ENCODE data around the gene EIF2S3. TPM values are rescaled to one million over a fixed set of nuclear protein-coding genes. Genes with fewer than 3 reads are reported as not detected.

The EIF2S3 gene
- total and polyA plus RNA-seq, 3 donors from 2014 or later = 44.0 to 66.5 (median 65.4) TPM

- no peaks in the 10 kb centered on the region for H3K36me3 ChIP-seq (ENCODE audit: low read depth, missing control alignments)
- no peak overlapping the region for H3K4me3 ChIP-seq
- H3K9me3 ChIP-seq = no peaks in the 10 kb centered on the region
- no peaks in the 10 kb centered on the region for H3K27me3 ChIP-seq
- TF ChIP-seq POLR2A (IDR thresholded peaks at IDR 0.05) = no peak
- TF ChIP-seq CTCF (IDR thresholded peaks at IDR 0.05) = no peak
- 44 to 49% methylated on average over 3 to 5 of the region's 5 CpGs for WGBS, 2 donors
- no peaks in the 10 kb centered on the region for H3K4me1 ChIP-seq
- DNase-seq = no peak
- intact Hi-C loops (cut with DNase I; ENCODE audit: low total_unique reads) = no loop called here
- H3K27ac ChIP-seq = no peak overlapping the region
Observed at GRCh38 chrX:24014388-24015018, 40.3 kb upstream of the EIF2S3 start.

DNA sequence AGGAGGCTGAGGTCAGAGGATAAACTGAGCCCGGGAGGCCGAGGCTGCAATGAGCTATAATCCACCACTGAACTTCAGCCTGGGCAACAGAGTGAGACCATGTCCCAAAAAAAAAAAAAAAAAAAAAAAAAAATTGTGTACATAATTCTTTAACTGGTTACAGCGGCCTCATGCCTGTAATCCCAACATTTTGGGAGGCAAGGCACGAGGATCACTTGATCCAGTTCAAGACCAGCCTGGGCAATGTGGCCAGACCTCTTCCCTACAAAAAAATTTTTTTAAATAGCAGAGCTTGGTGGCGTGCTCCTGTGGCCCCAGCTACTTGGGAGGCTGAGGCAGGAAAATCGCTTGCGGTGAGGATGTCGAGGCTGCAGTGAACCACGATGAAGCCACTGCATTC is 37.1 kb upstream of the EIF2S3 start:
- no peaks in the 10 kb centered on the region for H3K27me3 ChIP-seq
- no peak overlapping the region for H3K4me3 ChIP-seq
- no peaks in the 10 kb centered on the region for H3K36me3 ChIP-seq (ENCODE audit: low read depth, missing control alignments)
- H3K9me3 ChIP-seq = no peaks in the 10 kb centered on the region
- no peak overlapping the region for H3K27ac ChIP-seq
- DNase-seq = no peak
- WGBS, 2 donors = 75 to 86% methylated on average over 6 to 9 of the region's 9 CpGs
- intact Hi-C loops (cut with DNase I; ENCODE audit: low total_unique reads) = no loop called here
- TF ChIP-seq CTCF (IDR thresholded peaks at IDR 0.05) (no peak), POLR2A (IDR thresholded peaks at IDR 0.05) (no peak)
- no peaks in the 10 kb centered on the region for H3K4me1 ChIP-seq

DNA sequence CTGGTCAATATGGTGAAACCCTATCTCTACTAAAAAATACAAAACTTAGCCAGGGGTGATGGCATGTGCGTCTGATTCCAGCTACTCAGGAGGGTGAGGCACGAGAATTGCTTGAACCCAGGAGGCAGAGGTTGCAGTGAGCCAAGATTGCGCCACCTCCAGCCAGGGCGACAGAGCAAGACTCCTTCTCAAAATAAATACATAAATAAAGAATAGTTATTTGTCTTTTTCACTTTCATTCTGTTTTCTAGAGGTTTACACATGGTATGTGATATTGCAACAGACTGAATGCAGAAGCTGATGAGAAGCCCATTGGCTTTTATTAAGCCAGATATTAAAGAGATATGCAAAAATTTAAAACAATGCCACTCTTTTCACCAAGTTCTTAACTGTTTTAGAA is 35.9 kb upstream of the EIF2S3 start:
- DNase-seq = no peak
- no peaks in the 10 kb centered on the region for H3K27me3 ChIP-seq
- H3K4me3 ChIP-seq = no peak overlapping the region
- intact Hi-C loops (cut with DNase I; ENCODE audit: low total_unique reads) = no loop called here
- no peaks in the 10 kb centered on the region for H3K36me3 ChIP-seq (ENCODE audit: low read depth, missing control alignments)
- H3K9me3 ChIP-seq = no peaks in the 10 kb centered on the region
- H3K27ac ChIP-seq = no peak overlapping the region
- TF ChIP-seq CTCF (IDR thresholded peaks at IDR 0.05) (no peak), POLR2A (IDR thresholded peaks at IDR 0.05) (no peak)
- no peaks in the 10 kb centered on the region for H3K4me1 ChIP-seq
- 69% methylated on average over 4 of the region's 4 CpGs for WGBS, 2 donors

DNA sequence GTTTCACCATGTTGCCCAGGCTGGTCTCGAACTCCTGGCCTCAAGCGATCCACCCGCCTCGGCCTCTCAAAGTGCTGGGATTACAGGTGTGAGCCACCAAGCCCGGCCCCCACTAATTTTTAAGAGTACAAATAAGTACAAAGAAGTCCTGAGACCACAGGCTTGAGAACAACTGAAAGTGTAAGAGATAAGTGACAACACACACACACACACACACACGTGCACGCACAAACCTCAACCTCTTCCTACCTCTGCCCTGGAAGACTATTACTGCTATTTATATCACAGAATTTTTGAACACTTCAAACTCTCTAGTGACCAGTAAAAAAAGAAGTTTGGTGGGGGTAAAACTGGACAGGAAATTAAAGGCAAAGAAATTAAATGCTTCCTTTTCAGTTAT is 35.3 kb upstream of the EIF2S3 start:
- no peak overlapping the region for H3K27ac ChIP-seq
- H3K4me3 ChIP-seq = no peak overlapping the region
- intact Hi-C loops (cut with DNase I; ENCODE audit: low total_unique reads) = no loop called here
- H3K36me3 ChIP-seq (ENCODE audit: low read depth, missing control alignments) = no peaks in the 10 kb centered on the region
- no peak for TF ChIP-seq CTCF (IDR thresholded peaks at IDR 0.05)
- no peak for TF ChIP-seq POLR2A (IDR thresholded peaks at IDR 0.05)
- H3K27me3 ChIP-seq = no peaks in the 10 kb centered on the region
- no peaks in the 10 kb centered on the region for H3K9me3 ChIP-seq
- DNase-seq = no peak
- H3K4me1 ChIP-seq = no peaks in the 10 kb centered on the region
- WGBS, 2 donors = 62 to 77% methylated on average over 7 of the region's 7 CpGs

GRCh38 chrX:24020306-24020876 is 34.4 kb upstream of the EIF2S3 start:
- H3K4me3 ChIP-seq = no peak overlapping the region
- no peaks in the 10 kb centered on the region for H3K4me1 ChIP-seq
- no peak for DNase-seq
- TF ChIP-seq CTCF (IDR thresholded peaks at IDR 0.05) = no peak
- no peak for TF ChIP-seq POLR2A (IDR thresholded peaks at IDR 0.05)
- no peak overlapping the region for H3K27ac ChIP-seq
- no peaks in the 10 kb centered on the region for H3K27me3 ChIP-seq
- 59 to 86% methylated on average over 3 of the region's 3 CpGs for WGBS, 2 donors
- no peaks in the 10 kb centered on the region for H3K9me3 ChIP-seq
- intact Hi-C loops (cut with DNase I; ENCODE audit: low total_unique reads) = no loop called here
- no peaks in the 10 kb centered on the region for H3K36me3 ChIP-seq (ENCODE audit: low read depth, missing control alignments)

Data from testis (tissue), 3 donors.